NCI-H446 (cell line): ENCODE results near the gene FKBP7.
A peak's percentile ranks its signal among the peaks of the same experiment; 100 is the strongest.
"Not testable (repeated sequence)": the region's sequence is repeated elsewhere in the genome, so short reads cannot be mapped to it uniquely, and the experiment has no call there.

Experiments
- DNase-seq, 2 experiments: peaks; one replicate each; lab custom pipeline; 2025; lab: John Stamatoyannopoulos, UW

FKBP7 gene, protein sequence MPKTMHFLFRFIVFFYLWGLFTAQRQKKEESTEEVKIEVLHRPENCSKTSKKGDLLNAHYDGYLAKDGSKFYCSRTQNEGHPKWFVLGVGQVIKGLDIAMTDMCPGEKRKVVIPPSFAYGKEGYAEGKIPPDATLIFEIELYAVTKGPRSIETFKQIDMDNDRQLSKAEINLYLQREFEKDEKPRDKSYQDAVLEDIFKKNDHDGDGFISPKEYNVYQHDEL

GRCh38 chr2:178478439-178479274 is at the start of gene FKBP7:
TSS of gene FKBP7 (minus strand) at chr2:178478600. CDS start at chr2:178478499, 101 bp downstream.
- peak; percentile 70 to 84 for DNase-seq

- no peak for DNase-seq
These were observed 49.2 kb upstream of the FKBP7 start for GRCh38 chr2:178527592-178527991.

GRCh38 chr2:178526256-178526655 is 47.9 kb upstream of the FKBP7 start:
- no peak for DNase-seq

- not testable (repeated sequence) for DNase-seq
These were observed 47.1 kb upstream of the FKBP7 start for GRCh38 chr2:178525460-178525859.

- not testable (repeated sequence) for DNase-seq
These were observed 46.6 kb upstream of the FKBP7 start for GRCh38 chr2:178525010-178525409.

DNA sequence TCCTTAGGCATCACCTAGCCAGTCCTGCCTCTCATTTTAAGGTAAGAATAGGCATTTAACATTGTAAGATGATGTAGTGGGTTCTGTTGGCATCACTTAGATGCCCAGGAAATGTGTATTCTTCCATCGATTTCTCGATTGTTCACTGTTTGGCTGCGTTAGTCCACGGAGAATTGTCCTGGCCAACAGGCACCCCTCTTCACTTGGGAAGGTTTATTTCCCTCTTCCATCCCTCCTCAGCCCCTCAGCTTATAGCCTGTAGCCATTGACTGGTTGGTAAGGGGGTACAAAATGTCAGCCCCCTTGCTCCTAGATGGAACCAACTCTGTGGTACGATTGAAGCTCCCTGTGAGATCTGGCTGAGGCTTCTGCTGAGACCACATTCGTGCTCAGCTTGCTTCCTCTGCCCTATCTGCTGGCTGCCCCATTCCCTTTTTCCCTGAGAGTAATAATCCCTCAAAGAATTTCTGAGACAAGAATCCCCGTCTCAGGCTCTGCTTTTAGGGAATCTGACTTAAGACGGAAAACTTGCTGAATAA is 45.3 kb upstream of the FKBP7 start:
- DNase-seq, result no peak

- peak; percentile 82 to 92 for DNase-seq
These were observed 44.7 kb upstream of the FKBP7 start for GRCh38 chr2:178522950-178523595.

GRCh38 chr2:178521304-178522150 is 43.1 kb upstream of the FKBP7 start:
- no peak for DNase-seq

DNA sequence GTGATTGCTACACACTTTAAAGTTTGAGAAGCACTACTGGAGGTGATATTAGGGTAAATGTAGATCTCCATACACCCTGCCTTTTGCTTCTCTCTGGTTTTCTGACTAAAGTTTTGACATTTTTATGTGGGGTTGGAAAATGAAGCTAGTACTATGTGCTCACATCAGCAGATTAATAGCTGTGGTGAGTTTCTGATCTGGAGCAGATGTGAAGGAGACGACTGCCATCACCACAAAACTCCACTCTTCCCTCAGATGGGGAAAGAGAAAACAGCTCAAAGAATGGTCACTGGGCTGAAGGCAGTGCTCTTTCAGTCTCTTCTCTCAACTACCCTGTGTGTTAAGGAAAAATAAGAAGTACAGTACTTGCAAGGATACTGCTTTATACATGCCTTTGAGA is 39.1 kb upstream of the FKBP7 start:
- DNase-seq, result no peak

DNA sequence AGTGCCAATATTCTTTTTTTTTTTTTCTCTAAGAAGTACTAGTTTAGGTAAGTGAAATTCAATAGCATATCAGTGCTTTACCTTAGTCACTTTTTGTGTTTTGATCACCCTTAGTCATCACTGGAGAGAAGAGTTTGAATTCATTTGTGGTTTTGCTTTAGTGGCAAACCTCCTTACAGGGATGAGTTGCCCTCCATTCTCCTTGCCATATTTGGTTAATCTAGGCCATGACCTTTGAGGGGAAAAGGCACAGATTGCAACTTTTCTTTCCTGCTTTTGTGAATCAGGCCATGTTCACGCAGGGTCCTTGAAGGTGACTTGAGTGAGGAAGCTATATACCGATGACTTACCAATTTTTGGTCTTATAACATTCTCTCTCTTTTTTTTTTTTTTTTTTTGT is 36.3 kb upstream of the FKBP7 start:
- no peak for DNase-seq

DNA sequence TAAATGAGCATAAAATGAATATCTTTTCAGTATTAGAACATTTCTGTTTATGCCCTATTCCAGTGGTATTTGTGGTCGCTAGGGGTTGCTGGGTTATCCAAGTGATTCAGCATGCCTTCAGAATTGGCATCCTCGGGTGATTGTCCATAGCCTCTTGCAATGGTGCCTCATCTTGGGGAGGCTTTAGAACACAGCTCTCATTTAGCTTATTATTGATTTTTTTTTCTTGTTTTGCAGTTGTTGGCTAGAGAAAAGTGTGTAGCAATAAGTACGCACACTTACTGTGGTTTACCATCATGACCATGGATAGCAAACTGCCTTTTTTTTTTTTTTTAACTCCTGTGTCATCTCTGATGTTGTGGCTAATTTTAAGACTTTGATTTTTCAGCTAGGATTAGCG is 35.5 kb upstream of the FKBP7 start:
- DNase-seq, result no peak

DNA sequence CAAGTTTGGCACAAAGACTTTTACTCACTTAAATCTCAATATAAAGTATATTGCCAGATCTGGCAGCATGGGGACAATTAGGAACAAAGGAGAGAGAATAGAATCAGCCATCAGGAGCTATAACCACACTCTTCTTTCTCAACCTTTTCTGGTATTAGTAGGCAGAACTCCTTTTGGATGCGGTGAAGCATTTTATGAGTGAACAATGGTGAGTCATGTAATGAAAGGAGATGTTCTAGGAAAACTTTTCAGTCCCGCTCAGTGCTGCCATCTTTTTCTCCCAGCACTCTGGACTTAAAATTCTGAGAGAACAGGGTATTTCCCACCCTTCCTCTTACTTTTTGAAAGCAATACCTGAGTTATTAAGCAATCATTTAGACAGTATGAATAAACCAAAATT is 34.1 kb upstream of the FKBP7 start:
- no peak for DNase-seq

DNA sequence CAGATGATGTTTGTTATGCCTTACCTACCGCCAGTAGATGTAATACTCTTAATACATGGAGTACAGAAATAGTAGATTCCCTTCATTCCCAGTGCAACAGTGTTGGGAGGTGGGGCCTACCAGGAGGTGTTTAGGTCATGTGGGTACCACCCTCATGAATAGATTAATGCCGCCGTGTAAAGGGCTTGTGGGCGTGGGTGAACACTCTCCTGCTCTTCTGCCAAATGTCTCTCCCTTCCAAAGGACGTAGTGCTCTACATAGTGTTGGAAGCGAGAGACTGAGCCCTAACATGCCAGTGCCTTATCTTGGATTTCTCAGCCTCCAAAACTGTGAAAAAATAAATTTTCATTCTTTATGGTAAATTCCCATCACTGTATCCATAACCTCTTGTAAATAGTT is 32.0 kb upstream of the FKBP7 start:
- no peak for DNase-seq

- DNase-seq, result no peak
These were observed 30.2 kb upstream of the FKBP7 start for GRCh38 chr2:178508646-178509045.

GRCh38 chr2:178506949-178507348 is 28.5 kb upstream of the FKBP7 start:
- no peak for DNase-seq

DNA sequence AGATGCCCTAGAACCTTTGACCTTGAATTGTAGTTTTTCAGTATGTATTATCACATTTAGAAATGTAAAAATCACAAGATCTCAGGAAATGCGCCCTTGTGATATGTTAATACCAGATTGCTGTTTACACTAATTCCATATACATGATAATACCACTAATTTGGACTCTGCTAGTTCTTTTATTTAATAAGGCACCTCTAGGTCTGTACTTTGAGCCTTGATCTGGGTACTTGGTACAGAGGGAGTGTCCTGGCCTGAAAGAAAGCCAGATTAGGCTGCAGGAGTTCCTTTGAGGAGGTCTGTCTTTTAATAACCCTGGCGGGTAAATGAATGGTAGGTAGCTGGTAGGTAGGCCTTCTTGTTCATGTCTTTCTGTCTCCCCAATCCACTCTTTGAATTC is 28.1 kb upstream of the FKBP7 start:
- DNase-seq, result no peak

- DNase-seq, result no peak
These were observed 27.7 kb upstream of the FKBP7 start for GRCh38 chr2:178506101-178506500.

DNA sequence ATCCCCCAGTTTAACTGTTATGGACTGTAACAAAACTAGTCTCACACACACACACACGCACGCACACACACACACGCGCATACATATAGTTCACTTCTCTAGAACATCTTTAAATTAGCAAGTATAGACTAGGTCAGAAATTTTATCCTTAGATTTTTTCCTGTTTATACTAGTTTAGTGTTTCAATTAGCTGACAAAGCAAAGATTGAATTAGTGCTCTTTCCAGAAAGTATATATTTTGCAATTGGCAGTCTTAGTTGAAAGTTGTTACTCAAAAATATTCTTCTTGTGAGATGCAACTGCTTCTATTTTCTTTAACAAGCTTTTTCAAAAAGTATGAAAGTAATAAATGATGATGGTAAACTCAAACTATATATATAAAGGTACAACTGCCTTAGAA is 24.4 kb upstream of the FKBP7 start:
- DNase-seq, result no peak

- DNase-seq, result no peak
These were observed 21.2 kb upstream of the FKBP7 start for GRCh38 chr2:178499640-178500039.

GRCh38 chr2:178498137-178498536 is 19.7 kb upstream of the FKBP7 start:
- DNase-seq, result no peak

- no peak for DNase-seq
These were observed 17.6 kb upstream of the FKBP7 start for GRCh38 chr2:178496049-178496448.

GRCh38 chr2:178491612-178492011 is 13.2 kb upstream of the FKBP7 start:
- no peak for DNase-seq
